Stomach (tissue), 4 donors: ENCODE measurements around the gene NEU4.

Source experiments
- EP300 ChIP-seq: sonication (generic); formaldehyde crosslinking; IDR thresholded peaks from one replicate; pipeline ENCODE4 v1.6.1; 2017; ENCODE audit warnings: antibody characterized with exemption
- POLR2A ChIP-seq, 4 donors: fragments of 450-650 bp; IDR thresholded peaks; one replicate each; pipeline ENCODE4 v1.6.1; 2016; ENCODE audit warnings: antibody characterized with exemption in 4 of 4, control low read depth in 2 of 4, mild to moderate bottlenecking in 1 of 4, moderate library complexity in 1 of 4
- POLR2AphosphoS5 ChIP-seq, 3 donors: sonication (generic); formaldehyde crosslinking; IDR thresholded peaks; one replicate each; pipeline ENCODE4 v1.6.1; 2016; ENCODE audit warnings: antibody characterized with exemption in 3 of 3
- TF ChIP-seq, protein P1 (sequence below), 7 experiments: fragments of 450-650 bp in 4 of 7; fragments of 200-600 bp in 3 of 7; sonication (generic) in 3 of 7; IDR thresholded peaks; one replicate each; pipeline ENCODE4 v1.5.1; 2016 to 2019; ENCODE audit warnings: antibody characterized with exemption in 7 of 7, control low read depth in 2 of 7, mild to moderate bottlenecking in 1 of 7

DNA sequence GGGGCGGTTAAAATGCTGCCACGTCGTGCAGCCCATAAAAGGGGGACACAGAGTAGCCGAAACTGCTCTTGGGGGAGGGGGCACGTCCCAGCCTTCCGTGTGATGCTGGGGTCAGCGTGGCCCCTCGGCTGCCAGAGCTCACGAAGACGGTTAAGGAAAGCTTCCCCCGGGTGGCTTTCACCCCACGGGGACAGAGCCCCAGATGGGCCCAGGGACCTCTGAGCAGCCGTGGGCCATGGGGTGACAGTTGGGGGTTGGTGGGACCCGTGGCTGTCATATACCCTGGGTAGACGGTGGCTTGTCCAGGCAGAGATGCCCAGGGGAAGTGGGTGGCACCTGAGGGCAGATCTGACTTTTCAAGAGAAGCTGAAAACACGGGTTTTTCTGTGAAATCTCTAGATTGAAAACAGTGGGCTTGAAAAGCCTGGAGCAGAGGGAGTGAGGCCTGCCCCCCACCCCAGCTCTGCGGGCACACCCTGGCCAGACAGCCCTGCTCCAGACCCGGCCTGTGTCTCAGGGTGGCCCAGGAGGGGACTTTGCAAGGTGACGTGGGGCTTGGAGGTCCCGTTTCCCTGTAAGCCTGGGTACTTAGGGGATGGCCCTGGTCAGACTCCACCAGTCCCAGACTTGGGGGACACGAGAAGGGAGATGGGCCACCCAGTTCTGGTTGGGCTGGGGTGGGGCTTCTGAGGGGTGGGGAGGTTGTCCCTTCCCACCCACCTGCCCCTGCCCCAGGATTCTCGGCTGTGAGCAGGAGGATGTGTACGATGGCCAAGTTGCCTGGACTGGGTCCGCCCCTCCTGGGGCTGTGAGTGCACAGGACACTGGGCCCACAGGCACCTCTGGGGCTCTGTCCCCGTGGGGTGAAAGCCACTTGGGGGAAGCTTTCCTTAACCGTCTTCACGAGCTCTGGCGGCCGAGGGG, 652 bp downstream of the NEU4 start:
- TF ChIP-seq, protein P1, sequence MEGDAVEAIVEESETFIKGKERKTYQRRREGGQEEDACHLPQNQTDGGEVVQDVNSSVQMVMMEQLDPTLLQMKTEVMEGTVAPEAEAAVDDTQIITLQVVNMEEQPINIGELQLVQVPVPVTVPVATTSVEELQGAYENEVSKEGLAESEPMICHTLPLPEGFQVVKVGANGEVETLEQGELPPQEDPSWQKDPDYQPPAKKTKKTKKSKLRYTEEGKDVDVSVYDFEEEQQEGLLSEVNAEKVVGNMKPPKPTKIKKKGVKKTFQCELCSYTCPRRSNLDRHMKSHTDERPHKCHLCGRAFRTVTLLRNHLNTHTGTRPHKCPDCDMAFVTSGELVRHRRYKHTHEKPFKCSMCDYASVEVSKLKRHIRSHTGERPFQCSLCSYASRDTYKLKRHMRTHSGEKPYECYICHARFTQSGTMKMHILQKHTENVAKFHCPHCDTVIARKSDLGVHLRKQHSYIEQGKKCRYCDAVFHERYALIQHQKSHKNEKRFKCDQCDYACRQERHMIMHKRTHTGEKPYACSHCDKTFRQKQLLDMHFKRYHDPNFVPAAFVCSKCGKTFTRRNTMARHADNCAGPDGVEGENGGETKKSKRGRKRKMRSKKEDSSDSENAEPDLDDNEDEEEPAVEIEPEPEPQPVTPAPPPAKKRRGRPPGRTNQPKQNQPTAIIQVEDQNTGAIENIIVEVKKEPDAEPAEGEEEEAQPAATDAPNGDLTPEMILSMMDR (IDR thresholded peaks at IDR 0.05): no peak
- no peak for TF ChIP-seq POLR2A (IDR thresholded peaks at IDR 0.05)
- no peak for TF ChIP-seq POLR2AphosphoS5 (IDR thresholded peaks at IDR 0.05)
- TF ChIP-seq EP300: no peak
